IPS-NIHi7 (cell line): Measurements from ENCODE around the gene MEIOB.
"Not testable (repeated sequence)": the region's sequence is repeated elsewhere in the genome, so short reads cannot be mapped to it uniquely, and the experiment has no call there.

Experiments used
- DNase-seq: peaks from one replicate; pipeline ENCODE4 v3.0.0; 2012; ENCODE audit warnings: mixed read lengths; ENCODE audit errors: extremely low spot score

Gene MEIOB

GRCh38 chr16:1877804-1878203 is 5.8 kb upstream of the MEIOB start:
- no peak for DNase-seq

- DNase-seq: no peak
Measured at GRCh38 chr16:1877089-1877488, 5.1 kb upstream of the MEIOB start.

- no peak for DNase-seq
Measured at GRCh38 chr16:1876468-1876867, 4.5 kb upstream of the MEIOB start.

- not testable (repeated sequence) for DNase-seq
Measured at GRCh38 chr16:1876066-1876465, 4.1 kb upstream of the MEIOB start.

- DNase-seq: no peak
Measured at GRCh38 chr16:1874854-1875253, 2.9 kb upstream of the MEIOB start.

GRCh38 chr16:1870365-1871082 is 1.4 kb downstream of the MEIOB start:
- no peak for DNase-seq

GRCh38 chr16:1865902-1866690 is 5.9 kb downstream of the MEIOB start:
- no peak for DNase-seq

GRCh38 chr16:1863681-1864460 is 8.1 kb downstream of the MEIOB start:
- DNase-seq: no peak

GRCh38 chr16:1862394-1862793 is 9.6 kb downstream of the MEIOB start:
- no peak for DNase-seq

- DNase-seq: no peak
Measured at GRCh38 chr16:1861730-1862129, 10.2 kb downstream of the MEIOB start.

GRCh38 chr16:1859650-1860049 is 12.3 kb downstream of the MEIOB start:
- DNase-seq: no peak

- no peak for DNase-seq
Measured at GRCh38 chr16:1858189-1858865, 13.6 kb downstream of the MEIOB start.

- no peak for DNase-seq
Measured at GRCh38 chr16:1857433-1858097, 14.4 kb downstream of the MEIOB start.

GRCh38 chr16:1851793-1852192 is 20.2 kb downstream of the MEIOB start:
- no peak for DNase-seq

GRCh38 chr16:1850981-1851380 is 21.0 kb downstream of the MEIOB start:
- no peak for DNase-seq

GRCh38 chr16:1846416-1846815 is 25.5 kb downstream of the MEIOB start:
- DNase-seq: no peak

GRCh38 chr16:1845985-1846384 is 26.0 kb downstream of the MEIOB start:
- no peak for DNase-seq

GRCh38 chr16:1839554-1839953 is 32.4 kb downstream of the MEIOB start:
- no peak for DNase-seq

- DNase-seq: no peak
Measured at GRCh38 chr16:1834096-1834495, 37.9 kb downstream of the MEIOB start.

- DNase-seq: no peak
Measured at GRCh38 chr16:1832838-1833454, 39.0 kb downstream of the MEIOB start.
